Naive B cell (primary cell): Measurements from ENCODE around the gene HEPN1. TPM values are rescaled to one million over a fixed set of nuclear protein-coding genes. Genes with fewer than 3 reads are reported as not detected.
A peak's percentile ranks its signal among the peaks of the same experiment; 100 is the strongest.

Experiments
- ATAC-seq, 2 donors: fragments of 150-1000 bp; cut with Tn5 transposase; 2 replicates each; pipeline ENCODE4 v1.10.0; 2021; ENCODE audit warnings: low read depth in 2 of 2, mild to moderate bottlenecking in 2 of 2, moderate library complexity in 2 of 2
- DNase-seq: peaks from one replicate; pipeline ENCODE4 v3.0.0; 2022
- H3K27ac Mint-ChIP-seq, 6 donors: one replicate each; pipeline ENCODE4 v1.8.0; 2020 to 2022; ENCODE audit warnings: mild to moderate bottlenecking in 6 of 6, mixed read lengths in 6 of 6, moderate library complexity in 5 of 6, inconsistent platforms in 2 of 6
- H3K27me3 Mint-ChIP-seq, 3 donors: one replicate each; pipeline ENCODE4 v1.8.0; 2021 to 2022; ENCODE audit warnings: mixed read lengths in 3 of 3, mild to moderate bottlenecking in 1 of 3
- H3K36me3 Mint-ChIP-seq, 2 donors: one replicate each; pipeline ENCODE4 v1.8.0; 2020 to 2022; ENCODE audit warnings: mixed read lengths in 2 of 2, inconsistent platforms in 1 of 2, mild to moderate bottlenecking in 1 of 2
- H3K4me1 Mint-ChIP-seq, 3 donors: one replicate each; pipeline ENCODE4 v1.8.0; 2020 to 2022; ENCODE audit warnings: mixed read lengths in 3 of 3, inconsistent platforms in 1 of 3, mild to moderate bottlenecking in 1 of 3, moderate library complexity in 1 of 3
- H3K4me3 Mint-ChIP-seq, 8 donors: one replicate each; pipeline ENCODE4 v1.8.0; 2020 to 2022; ENCODE audit warnings: mild to moderate bottlenecking in 8 of 8, mixed read lengths in 8 of 8, moderate library complexity in 8 of 8, inconsistent platforms in 2 of 8
- H3K9me3 Mint-ChIP-seq, 7 donors: one replicate each; pipeline ENCODE4 v1.8.0; 2020 to 2022; ENCODE audit warnings: mixed read lengths in 7 of 7, mild to moderate bottlenecking in 5 of 7, inconsistent platforms in 2 of 7, moderate library complexity in 1 of 7
- polyA plus RNA-seq, 6 donors: library from polyadenylated mRNA; unstranded; fragments of 300-500 nt; fragmentation: Illumina TruSeq; gene quantifications; one replicate each; pipeline ENCODE4 v1.2.3, GENCODE V29; 2021; ENCODE audit warnings: low read depth in 6 of 6

HEPN1 gene
- polyA plus RNA-seq, 6 donors from 2014 or later = not detected

- H3K27me3 Mint-ChIP-seq = peaks cover 6 to 56% (median 51%) of the 10 kb centered on the region in 3 donors
- H3K4me3 Mint-ChIP-seq = no peak overlapping the region
- DNase-seq (no peak), ATAC-seq (no peak)
- H3K27ac Mint-ChIP-seq = no peak overlapping the region
- peaks cover 0 to 7% (median 4%) of the 10 kb centered on the region in 3 donors for H3K4me1 Mint-ChIP-seq
- no peaks in the 10 kb centered on the region for H3K36me3 Mint-ChIP-seq
- H3K9me3 Mint-ChIP-seq = peaks cover 0 to 3% (median 0%) of the 10 kb centered on the region in 7 donors
These were observed 29.6 kb upstream of the HEPN1 start for GRCh38 chr11:124889191-124890091.

GRCh38 chr11:124890151-124890550, 28.9 kb upstream of the HEPN1 start:
- peaks cover 6 to 63% (median 49%) of the 10 kb centered on the region in 3 donors for H3K27me3 Mint-ChIP-seq
- H3K4me3 Mint-ChIP-seq = no peak overlapping the region
- no peak overlapping the region for H3K27ac Mint-ChIP-seq
- H3K36me3 Mint-ChIP-seq = no peaks in the 10 kb centered on the region
- no peak for ATAC-seq
- peaks cover 0 to 3% (median 0%) of the 10 kb centered on the region in 7 donors for H3K9me3 Mint-ChIP-seq
- DNase-seq = no peak
- peaks cover 0 to 7% (median 4%) of the 10 kb centered on the region in 3 donors for H3K4me1 Mint-ChIP-seq

DNA sequence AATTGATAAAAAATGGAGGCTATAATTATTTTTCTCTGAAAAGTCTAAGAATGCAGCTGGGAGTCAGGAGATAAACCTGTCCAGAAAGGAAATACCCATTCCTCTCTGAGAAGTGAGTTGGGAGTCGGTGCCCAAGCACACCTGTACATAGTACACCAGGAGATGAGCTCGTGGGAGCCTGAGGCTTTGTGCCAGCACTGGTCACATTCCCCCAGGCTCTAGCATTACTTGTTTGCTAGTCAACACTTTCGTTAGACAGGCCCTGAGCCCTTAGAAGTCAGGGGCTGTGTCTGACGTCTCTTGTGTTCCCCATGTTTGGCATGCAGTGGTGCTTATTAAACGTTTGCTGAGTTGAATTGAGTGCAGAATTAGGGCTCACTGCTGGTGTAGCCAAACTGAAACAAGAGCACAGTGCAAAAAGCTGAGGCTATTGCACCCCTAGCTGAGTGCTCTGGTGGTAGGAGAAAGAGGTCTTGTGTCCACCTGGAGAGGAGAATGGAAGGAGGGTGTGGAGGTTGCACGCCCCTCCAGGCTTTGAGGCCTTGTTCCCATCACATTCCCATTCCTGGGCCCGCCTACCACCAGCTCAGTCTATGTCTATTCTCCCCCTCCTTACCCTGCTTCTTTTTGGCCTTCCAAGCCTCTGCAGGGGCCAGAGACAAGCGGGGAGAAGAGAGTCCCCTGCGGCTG, 28.2 kb upstream of the HEPN1 start:
- no peak overlapping the region for H3K27ac Mint-ChIP-seq

GRCh38 chr11:124891373-124891861, 27.6 kb upstream of the HEPN1 start:
- Mint-ChIP-seq H3K27ac (no peak overlapping the region), H3K27me3 (peaks cover 6 to 57% (median 44%) of the 10 kb centered on the region in 3 donors), H3K36me3 (no peaks in the 10 kb centered on the region), H3K4me1 (peaks cover 0 to 7% (median 4%) of the 10 kb centered on the region in 3 donors), H3K9me3 (peaks cover 0 to 1% (median 0%) of the 10 kb centered on the region in 7 donors), H3K4me3 (no peak overlapping the region)
- DNase-seq (no peak), ATAC-seq (no peak)

More for the DNA sequence above, 28.2 kb upstream of the HEPN1 start:
- DNase-seq (no peak), ATAC-seq (no peak)
- H3K27me3 Mint-ChIP-seq = peaks cover 6 to 57% (median 44%) of the 10 kb centered on the region in 3 donors
- peaks cover 0 to 3% (median 0%) of the 10 kb centered on the region in 7 donors for H3K9me3 Mint-ChIP-seq
- H3K4me1 Mint-ChIP-seq = peaks cover 0 to 7% (median 4%) of the 10 kb centered on the region in 3 donors
- H3K4me3 Mint-ChIP-seq = no peak overlapping the region
- no peaks in the 10 kb centered on the region for H3K36me3 Mint-ChIP-seq

DNA sequence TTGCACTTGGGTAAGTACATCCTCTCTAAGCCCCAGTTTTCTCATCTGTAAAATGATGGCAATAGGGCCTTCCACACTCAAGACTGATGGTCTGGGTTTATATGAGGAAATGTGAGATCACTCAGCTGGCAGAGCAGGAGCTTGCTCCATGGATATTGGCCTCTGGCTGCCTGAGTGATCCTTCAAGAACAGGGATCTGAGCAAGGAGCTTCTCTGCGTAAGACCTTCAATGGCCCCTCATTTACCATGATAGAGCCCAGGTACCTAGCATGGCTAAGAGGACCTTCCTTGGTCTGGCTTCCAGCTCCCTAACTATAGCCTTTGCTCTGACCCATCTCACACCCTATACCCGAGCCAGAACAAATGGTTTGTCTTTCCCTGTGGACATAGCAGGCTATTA, 26.9 kb upstream of the HEPN1 start:
- no peaks in the 10 kb centered on the region for H3K36me3 Mint-ChIP-seq
- peaks cover 0 to 1% (median 0%) of the 10 kb centered on the region in 7 donors for H3K9me3 Mint-ChIP-seq
- H3K27me3 Mint-ChIP-seq = peaks cover 6 to 53% (median 44%) of the 10 kb centered on the region in 3 donors
- H3K4me3 Mint-ChIP-seq = no peak overlapping the region
- no peak overlapping the region for H3K27ac Mint-ChIP-seq
- DNase-seq (no peak), ATAC-seq (no peak)
- peaks cover 0 to 4% (median 4%) of the 10 kb centered on the region in 3 donors for H3K4me1 Mint-ChIP-seq

DNA sequence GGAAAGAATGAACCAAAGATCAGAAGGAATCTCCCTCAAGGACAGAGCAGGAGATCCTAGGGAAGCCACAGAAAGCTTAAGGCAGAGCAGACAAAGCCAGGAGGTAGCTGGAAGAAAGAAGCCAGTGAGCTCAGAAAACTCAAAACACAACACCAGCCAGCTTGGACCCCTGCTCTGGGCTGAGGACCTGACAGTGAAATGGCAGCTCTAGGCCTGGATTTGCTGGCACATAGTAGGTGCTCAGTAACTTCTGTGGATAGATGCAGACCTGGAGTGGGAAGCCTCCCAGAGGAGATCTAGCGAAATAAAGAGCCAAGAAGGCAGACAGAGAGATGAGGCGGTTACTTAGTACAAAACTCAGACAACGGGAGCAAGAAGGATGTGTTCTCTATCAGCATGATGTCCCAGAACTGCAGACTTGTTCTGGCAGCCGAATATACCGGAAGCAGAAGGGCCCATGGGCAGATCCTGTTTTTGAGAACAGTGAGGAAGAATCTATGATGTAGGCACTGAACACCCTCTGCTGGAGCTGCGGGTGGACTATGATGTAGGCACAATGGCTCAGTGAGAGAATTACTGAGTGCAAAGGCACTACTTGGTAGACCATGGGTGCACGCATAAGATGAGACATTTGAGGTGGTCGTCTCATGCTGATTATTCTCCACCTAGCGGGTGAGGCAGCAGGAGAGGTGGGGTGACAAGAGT, 26.1 kb upstream of the HEPN1 start:
- DNase-seq = no peak
- Mint-ChIP-seq H3K27ac (peak overlapping the region in 1 of 6 donors; percentile 29), H3K4me1 (peaks cover 0 to 4% (median 4%) of the 10 kb centered on the region in 3 donors), H3K9me3 (peaks cover 0 to 1% (median 0%) of the 10 kb centered on the region in 7 donors), H3K36me3 (no peaks in the 10 kb centered on the region), H3K4me3 (no peak overlapping the region), H3K27me3 (peaks cover 10 to 57% (median 50%) of the 10 kb centered on the region in 3 donors)
- ATAC-seq = no peak

DNA sequence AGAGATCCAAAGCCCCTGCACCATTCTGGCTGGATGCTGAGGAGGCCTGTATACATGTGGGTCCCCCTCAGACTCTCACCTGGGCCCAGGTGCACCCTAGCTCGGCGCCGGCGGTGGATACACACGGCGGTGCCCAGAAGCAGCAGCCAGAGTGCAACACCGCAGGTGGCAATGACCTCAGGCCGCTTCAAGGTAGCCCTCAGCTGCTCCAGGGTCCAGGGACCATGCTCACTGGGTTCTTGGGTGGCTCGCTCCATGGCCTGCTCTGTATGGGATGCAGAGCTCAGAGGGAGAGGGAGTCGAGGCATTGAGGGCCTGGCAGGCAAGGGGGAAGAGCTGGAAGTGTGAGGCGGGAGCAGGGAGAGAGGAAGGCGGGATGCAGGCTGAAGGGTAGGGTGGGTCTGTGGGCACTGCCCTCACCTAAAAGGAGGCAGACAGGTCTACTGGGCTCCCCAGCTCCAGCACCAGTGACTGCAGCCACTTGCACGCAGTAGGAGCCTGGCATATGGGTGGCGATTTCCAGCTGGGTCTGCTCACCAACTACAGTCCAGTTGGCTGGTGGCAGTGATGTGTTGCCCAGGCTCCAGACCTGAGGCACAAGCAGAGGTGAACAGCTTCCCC, 25.2 kb upstream of the HEPN1 start:
- H3K27ac Mint-ChIP-seq = no peak overlapping the region
- peaks cover 0 to 4% (median 4%) of the 10 kb centered on the region in 3 donors for H3K4me1 Mint-ChIP-seq
- no peak for ATAC-seq
- peaks cover 10 to 57% (median 47%) of the 10 kb centered on the region in 3 donors for H3K27me3 Mint-ChIP-seq
- H3K36me3 Mint-ChIP-seq = no peaks in the 10 kb centered on the region
- no peak overlapping the region for H3K4me3 Mint-ChIP-seq
- no peaks in the 10 kb centered on the region for H3K9me3 Mint-ChIP-seq
- no peak for DNase-seq

GRCh38 chr11:124894606-124895430, 24.2 kb upstream of the HEPN1 start:
- H3K27ac Mint-ChIP-seq = no peak overlapping the region

GRCh38 chr11:124895471-124895971, 23.5 kb upstream of the HEPN1 start:
- peaks cover 18 to 62% (median 56%) of the 10 kb centered on the region in 3 donors for H3K27me3 Mint-ChIP-seq
- no peaks in the 10 kb centered on the region for H3K9me3 Mint-ChIP-seq
- no peak overlapping the region for H3K27ac Mint-ChIP-seq
- DNase-seq (no peak), ATAC-seq (no peak)
- H3K4me3 Mint-ChIP-seq = peak overlapping the region in 1 of 8 donors; percentile 52
- H3K36me3 Mint-ChIP-seq = no peaks in the 10 kb centered on the region
- H3K4me1 Mint-ChIP-seq = peaks cover 0 to 4% (median 0%) of the 10 kb centered on the region in 3 donors

More at GRCh38 chr11:124894606-124895430, 24.2 kb upstream of the HEPN1 start:
- Mint-ChIP-seq H3K9me3 (no peaks in the 10 kb centered on the region), H3K4me3 (no peak overlapping the region), H3K27me3 (peaks cover 17 to 60% (median 54%) of the 10 kb centered on the region in 3 donors), H3K4me1 (peaks cover 0 to 4% (median 0%) of the 10 kb centered on the region in 3 donors), H3K36me3 (no peaks in the 10 kb centered on the region)
- ATAC-seq (no peak), DNase-seq (no peak)

GRCh38 chr11:124896071-124896750, 22.8 kb upstream of the HEPN1 start:
- Mint-ChIP-seq H3K9me3 (no peaks in the 10 kb centered on the region), H3K36me3 (no peaks in the 10 kb centered on the region), H3K27ac (no peak overlapping the region), H3K4me1 (peaks cover 0 to 4% (median 0%) of the 10 kb centered on the region in 3 donors), H3K4me3 (peak overlapping the region in 1 of 8 donors; percentile 52), H3K27me3 (peaks cover 22 to 61% (median 53%) of the 10 kb centered on the region in 3 donors)
- ATAC-seq = no peak
- DNase-seq = no peak

- H3K9me3 Mint-ChIP-seq = no peaks in the 10 kb centered on the region
- ATAC-seq (no peak), DNase-seq (no peak)
- peaks cover 0 to 4% (median 0%) of the 10 kb centered on the region in 3 donors for H3K4me1 Mint-ChIP-seq
- H3K36me3 Mint-ChIP-seq = no peaks in the 10 kb centered on the region
- H3K27ac Mint-ChIP-seq = peak overlapping the region in 1 of 6 donors; percentile 50
- H3K4me3 Mint-ChIP-seq = no peak overlapping the region
- H3K27me3 Mint-ChIP-seq = peaks cover 29 to 68% (median 59%) of the 10 kb centered on the region in 3 donors
These were observed 22.1 kb upstream of the HEPN1 start for GRCh38 chr11:124896821-124897391.
